ENCODE measurements around the gene ZNF613. TPM values are rescaled to one million over a fixed set of nuclear protein-coding genes. Genes with fewer than 3 reads are reported as not detected.

Gene ZNF613
- total RNA-seq, result 10 to 100 TPM in 3 of 4 donors, 1 to 10 TPM in 1; 7.9 to 27.7 (median 15.6) TPM

DNA sequence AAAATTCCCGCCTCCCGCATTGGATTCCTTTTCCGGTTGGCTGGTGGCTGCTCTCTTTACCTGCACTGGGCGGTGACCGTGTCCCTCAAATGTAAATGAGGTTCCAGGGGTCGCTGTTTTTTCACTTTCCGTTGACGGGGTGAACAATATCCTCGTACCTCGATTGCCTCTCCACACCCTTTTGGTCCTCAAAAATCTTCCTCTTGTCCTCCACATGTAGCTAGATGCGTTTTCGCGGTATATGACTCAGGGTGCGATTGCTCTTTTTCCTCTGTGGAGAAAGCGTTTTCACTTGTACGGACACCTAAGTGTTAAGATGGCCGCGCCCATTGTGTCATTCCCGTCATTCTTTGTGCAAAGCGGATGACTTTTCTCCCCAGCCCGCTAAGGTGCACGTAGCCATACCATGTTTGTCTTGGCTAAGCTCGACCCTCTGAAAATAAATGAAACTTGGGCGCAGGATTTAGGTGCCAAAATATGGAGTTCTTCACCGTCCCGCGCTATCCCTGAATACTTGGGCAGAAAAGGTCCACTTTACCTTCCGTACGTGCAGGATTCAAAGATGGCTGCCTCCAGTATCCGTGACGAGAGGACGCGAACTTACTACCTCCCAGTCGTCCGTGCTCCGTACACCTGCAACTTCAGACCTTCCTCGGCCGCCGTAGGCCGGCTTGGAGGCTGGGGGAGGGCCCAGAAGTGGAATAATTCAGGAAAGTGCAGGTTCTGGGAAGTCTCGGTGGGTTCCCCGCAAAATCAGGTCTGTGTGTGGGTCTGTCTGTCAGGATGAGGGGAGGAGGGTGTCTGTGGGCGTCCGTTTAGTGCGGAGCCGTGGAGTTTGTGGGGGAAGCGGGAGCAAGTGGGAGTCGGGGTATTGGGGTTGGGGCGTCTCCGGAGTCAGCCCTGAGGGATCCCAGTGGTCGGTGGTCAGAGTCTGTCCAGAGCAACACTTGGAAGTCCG, at the start of gene ZNF613:
ZNF613 (plus strand) TSS at position 689 of the 958 bp plus-strand sequence. CDS start 8,749 bp downstream, outside the sequence.
- peak; percentile 91 to 92 for DNase-seq
- H3K27ac ChIP-seq, result peak within 1 kb of the TSS; percentile 90 to 93 (median 92)
- intact Hi-C loops (cut with DNase I), result no loop called here
- peak within 1 kb of the TSS; percentile 49 to 97 (median 81) for H3K4me3 ChIP-seq (replicated peaks in 1 of 3)
- WGBS, 2 donors, result 0 to 1% methylated on average over 42 to 49 of the region's 52 CpGs
- no peaks in the 10 kb centered on the region for H3K27me3 ChIP-seq
- TF ChIP-seq, protein P1, sequence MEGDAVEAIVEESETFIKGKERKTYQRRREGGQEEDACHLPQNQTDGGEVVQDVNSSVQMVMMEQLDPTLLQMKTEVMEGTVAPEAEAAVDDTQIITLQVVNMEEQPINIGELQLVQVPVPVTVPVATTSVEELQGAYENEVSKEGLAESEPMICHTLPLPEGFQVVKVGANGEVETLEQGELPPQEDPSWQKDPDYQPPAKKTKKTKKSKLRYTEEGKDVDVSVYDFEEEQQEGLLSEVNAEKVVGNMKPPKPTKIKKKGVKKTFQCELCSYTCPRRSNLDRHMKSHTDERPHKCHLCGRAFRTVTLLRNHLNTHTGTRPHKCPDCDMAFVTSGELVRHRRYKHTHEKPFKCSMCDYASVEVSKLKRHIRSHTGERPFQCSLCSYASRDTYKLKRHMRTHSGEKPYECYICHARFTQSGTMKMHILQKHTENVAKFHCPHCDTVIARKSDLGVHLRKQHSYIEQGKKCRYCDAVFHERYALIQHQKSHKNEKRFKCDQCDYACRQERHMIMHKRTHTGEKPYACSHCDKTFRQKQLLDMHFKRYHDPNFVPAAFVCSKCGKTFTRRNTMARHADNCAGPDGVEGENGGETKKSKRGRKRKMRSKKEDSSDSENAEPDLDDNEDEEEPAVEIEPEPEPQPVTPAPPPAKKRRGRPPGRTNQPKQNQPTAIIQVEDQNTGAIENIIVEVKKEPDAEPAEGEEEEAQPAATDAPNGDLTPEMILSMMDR (IDR thresholded peaks at IDR 0.05), result peak in 3 of 6 experiments; percentile 28 to 44 (median 30)
- TF ChIP-seq POLR2A (IDR thresholded peaks at IDR 0.05), result peak in 1 of 2 donors; percentile 16
- H3K36me3 ChIP-seq, result peaks cover 0 to 4% of the 10 kb centered on the region in 2 donors
- peaks cover 0 to 14% of the 10 kb centered on the region in 2 donors for H3K4me1 ChIP-seq
- no peaks in the 10 kb centered on the region for H3K9me3 ChIP-seq

DNA sequence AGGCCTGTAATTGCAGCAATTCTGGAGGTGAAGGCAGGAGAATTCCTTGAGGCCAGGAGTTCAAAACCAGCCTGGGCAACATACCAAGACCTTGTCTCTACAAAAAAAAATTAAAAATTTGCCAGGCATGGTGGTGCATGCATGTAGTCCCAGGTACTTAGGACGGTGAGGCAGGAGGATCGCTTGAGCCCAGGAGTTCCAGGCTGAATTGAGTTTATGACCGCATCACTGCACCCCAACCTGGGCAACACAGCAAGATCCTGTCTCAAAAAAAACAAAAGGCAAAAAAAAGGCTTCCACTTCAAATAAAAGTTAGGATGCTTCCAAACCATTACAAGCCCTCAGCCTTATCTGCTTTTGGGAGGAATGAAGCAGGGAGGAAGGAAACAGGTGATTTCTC, 44.8 kb upstream of the ZNF613 start:
- no peak overlapping the region for H3K27ac ChIP-seq
- peaks cover 6 to 8% of the 10 kb centered on the region in 2 donors for H3K4me1 ChIP-seq
- no peaks in the 10 kb centered on the region for H3K9me3 ChIP-seq
- no peak overlapping the region for H3K4me3 ChIP-seq (replicated peaks in 1 of 3)
- TF ChIP-seq, protein P1 (IDR thresholded peaks at IDR 0.05), result no peak
- no peak for TF ChIP-seq POLR2A (IDR thresholded peaks at IDR 0.05)
- H3K36me3 ChIP-seq, result peaks cover 29% of the 10 kb centered on the region in 2 donors
- intact Hi-C loops (cut with DNase I), result no loop called here
- WGBS, 2 donors, result 94 to 100% methylated on average over 3 of the region's 3 CpGs
- DNase-seq, result no peak
- no peaks in the 10 kb centered on the region for H3K27me3 ChIP-seq

DNA sequence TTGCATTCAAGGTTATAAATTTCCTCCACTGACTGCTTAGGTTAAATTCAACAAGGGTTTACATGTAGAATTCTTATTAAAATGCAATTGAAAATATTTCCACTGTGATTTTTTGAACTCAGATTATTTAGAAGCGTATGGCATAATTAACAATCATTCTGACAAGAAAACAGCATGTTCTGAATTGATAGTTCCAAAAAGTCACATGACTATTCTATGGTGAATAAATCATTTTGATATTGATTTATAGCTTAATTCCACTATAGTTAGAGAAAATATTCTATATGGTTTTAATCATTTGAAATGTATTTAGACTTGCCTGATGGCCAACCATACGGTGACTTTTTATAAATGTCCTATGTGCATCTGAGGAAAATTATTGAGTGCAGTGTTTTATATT, 42.6 kb upstream of the ZNF613 start:
- H3K4me1 ChIP-seq, result peaks cover 6 to 8% of the 10 kb centered on the region in 2 donors
- intact Hi-C loops (cut with DNase I), result no loop called here
- peaks cover 7 to 8% of the 10 kb centered on the region in 2 donors for H3K36me3 ChIP-seq
- H3K4me3 ChIP-seq (replicated peaks in 1 of 3), result no peak overlapping the region
- H3K27me3 ChIP-seq, result no peaks in the 10 kb centered on the region
- no peaks in the 10 kb centered on the region for H3K9me3 ChIP-seq
- no peak for TF ChIP-seq POLR2A (IDR thresholded peaks at IDR 0.05)
- TF ChIP-seq, protein P1 (IDR thresholded peaks at IDR 0.05), result no peak
- 92 to 94% methylated on average over 2 of the region's 2 CpGs for WGBS, 2 donors
- DNase-seq, result no peak
- H3K27ac ChIP-seq, result no peak overlapping the region

DNA sequence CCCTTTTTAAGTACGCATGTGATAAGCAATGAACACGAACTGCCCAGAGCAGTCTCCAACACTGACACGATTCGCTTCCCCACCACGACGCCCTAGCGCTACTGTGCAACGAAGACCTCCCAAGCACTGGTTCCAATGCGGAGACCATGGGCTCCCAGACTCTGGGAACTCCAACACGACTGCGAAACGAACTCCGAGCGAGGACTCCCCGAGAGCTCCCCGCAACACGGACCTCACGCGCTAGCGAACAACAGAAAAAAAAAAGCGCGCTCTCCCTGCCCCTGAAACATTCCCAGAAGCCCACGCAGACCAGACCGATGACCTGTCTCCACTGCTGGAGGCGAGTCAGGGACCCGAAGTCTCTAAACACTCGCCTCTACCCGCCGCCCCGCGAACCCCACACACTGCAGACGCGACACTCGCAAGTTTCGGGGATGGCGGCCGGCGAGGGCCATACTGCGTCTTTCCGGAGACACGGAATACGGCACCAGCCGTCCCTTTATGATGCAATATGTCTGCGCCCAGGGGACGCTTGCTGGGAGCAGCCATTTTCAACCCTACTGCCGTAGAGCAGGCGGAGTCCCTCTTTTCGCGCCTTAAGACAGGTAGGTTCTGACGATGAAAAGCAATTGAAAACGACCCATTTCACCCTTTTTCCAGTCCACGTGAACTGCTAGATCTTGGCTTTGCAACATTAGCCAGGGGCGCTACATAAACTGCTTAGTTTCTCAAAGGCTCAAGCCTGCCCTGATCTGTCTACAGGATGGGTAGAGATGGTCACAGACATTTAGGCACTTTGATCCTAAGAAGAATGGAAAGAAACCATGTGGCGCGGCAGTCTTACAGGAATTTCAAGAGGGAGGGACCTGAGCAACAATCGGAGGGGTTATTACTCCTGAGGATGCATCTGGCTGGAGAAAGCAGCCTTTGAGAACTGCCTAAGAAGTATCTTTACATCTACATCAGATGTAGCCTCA, 39.5 kb upstream of the ZNF613 start, which contains the start of gene ZNF577:
ZNF577 (minus strand) TSS at position 430 of the 977 bp plus-strand sequence. CDS start 7,569 bp downstream, outside the sequence.
- H3K4me3 ChIP-seq (replicated peaks in 1 of 3), result peak within 1 kb of the TSS; percentile 22 to 81 (median 44)
- H3K27ac ChIP-seq, result peak within 1 kb of the TSS; percentile 54 to 70 (median 58)
- H3K9me3 ChIP-seq, result no peaks in the 10 kb centered on the region
- peak in 1 of 2 donors; percentile 36 for TF ChIP-seq POLR2A (IDR thresholded peaks at IDR 0.05)
- TF ChIP-seq, protein P1 (IDR thresholded peaks at IDR 0.05), result peak in 1 of 6 experiments; percentile 20
- peaks cover 6 to 8% of the 10 kb centered on the region in 2 donors for H3K4me1 ChIP-seq
- H3K36me3 ChIP-seq, result peaks cover 25 to 28% of the 10 kb centered on the region in 2 donors
- WGBS, 2 donors, result 5 to 11% methylated on average over 21 to 28 of the region's 56 CpGs
- intact Hi-C loops (cut with DNase I), result no loop called here
- peak; percentile 93 for DNase-seq
- H3K27me3 ChIP-seq, result no peaks in the 10 kb centered on the region
